ENCODE data around the gene COL11A1.
"Not testable (repeated sequence)": the region's sequence is repeated elsewhere in the genome, so short reads cannot be mapped to it uniquely, and the experiment has no call there.

COL11A1 gene

DNA sequence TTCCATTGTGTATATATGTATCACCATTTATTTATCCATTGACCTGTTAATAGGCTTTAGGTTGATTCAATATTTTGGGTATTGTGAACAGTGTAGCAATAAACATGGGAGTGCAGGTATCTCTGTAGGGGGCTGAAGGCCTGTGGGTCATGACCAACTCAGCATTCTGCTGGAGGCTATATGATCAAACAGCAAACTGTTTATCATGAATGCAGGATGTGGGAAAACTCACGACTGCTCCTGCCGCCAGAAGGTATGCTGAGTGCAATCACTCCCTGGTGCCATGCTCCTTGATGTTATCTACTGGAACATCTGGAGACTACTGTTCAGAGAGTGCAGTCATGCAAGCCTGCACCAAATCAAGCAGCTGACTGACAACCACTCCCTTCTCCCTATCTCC lies 275.2 kb downstream of the COL11A1 start:
- DNase-seq (ENCODE audit: low spot score): no peak

DNA sequence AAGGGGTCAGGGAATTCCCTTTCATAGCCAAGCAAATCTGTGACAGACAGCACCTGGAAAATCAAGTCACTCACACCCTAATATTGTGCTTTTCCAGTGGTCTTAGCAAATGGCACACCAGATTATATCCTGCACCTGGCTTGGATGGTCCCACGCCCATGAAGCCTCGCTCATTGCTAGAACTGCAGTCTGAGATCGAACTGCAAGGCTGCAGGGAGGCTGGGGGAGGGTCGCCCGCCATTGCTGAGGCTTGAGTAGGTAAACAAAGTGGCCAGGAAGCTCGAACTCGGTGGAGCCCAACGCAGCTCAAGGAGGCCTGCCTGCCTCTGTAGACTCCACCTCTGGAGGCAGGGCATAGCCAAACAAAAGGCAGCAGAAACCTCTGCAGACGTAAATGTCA lies 281.6 kb downstream of the COL11A1 start:
- not testable (repeated sequence) for DNase-seq (ENCODE audit: low spot score)

All from iPS-NIHi11 (cell line).